Gastroesophageal sphincter (tissue), 3 donors: Measurements from ENCODE around the gene SDK2.

Experiments
- EP300 ChIP-seq: sonication (generic); formaldehyde crosslinking; IDR thresholded peaks from one replicate; pipeline ENCODE4 v1.6.1; 2017; ENCODE audit warnings: antibody characterized with exemption, mild to moderate bottlenecking
- POLR2A ChIP-seq, 2 donors: fragments of 450-650 bp; IDR thresholded peaks; one replicate each; pipeline ENCODE4 v1.6.1; 2017; ENCODE audit warnings: antibody characterized with exemption in 2 of 2, mild to moderate bottlenecking in 2 of 2, moderate library complexity in 1 of 2
- POLR2AphosphoS5 ChIP-seq: sonication (generic); formaldehyde crosslinking; IDR thresholded peaks from one replicate; pipeline ENCODE4 v1.6.1; 2017; ENCODE audit warnings: antibody characterized with exemption
- TF ChIP-seq, protein P1 (sequence below), 4 experiments: fragments of 200-600 bp in 2 of 4; fragments of 450-650 bp in 2 of 4; sonication (generic) in 1 of 4; IDR thresholded peaks; one replicate each; pipeline ENCODE4 v1.5.1; 2017 to 2019; ENCODE audit warnings: antibody characterized with exemption in 4 of 4, mild to moderate bottlenecking in 2 of 4, moderate library complexity in 2 of 4

DNA sequence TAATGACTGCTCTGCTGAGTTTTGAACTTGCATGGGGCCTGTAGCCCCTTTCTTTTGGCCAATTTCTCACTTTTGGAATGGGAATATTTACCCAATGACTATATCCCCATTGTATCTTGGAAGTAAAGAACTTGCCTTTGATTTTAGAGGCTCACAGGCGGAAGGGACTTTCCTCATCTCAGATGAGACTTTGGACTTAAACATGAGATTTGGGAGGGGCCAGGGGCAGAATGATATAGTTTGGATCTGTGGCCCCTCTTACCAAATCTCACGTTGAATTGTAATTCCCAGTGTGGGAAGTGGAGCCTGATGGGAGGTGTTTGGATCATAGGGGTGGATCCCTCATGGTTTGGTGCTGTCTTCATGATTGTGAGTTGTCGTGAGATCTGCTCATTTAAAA lies 42.7 kb upstream of the SDK2 start:
- TF ChIP-seq, protein P1, sequence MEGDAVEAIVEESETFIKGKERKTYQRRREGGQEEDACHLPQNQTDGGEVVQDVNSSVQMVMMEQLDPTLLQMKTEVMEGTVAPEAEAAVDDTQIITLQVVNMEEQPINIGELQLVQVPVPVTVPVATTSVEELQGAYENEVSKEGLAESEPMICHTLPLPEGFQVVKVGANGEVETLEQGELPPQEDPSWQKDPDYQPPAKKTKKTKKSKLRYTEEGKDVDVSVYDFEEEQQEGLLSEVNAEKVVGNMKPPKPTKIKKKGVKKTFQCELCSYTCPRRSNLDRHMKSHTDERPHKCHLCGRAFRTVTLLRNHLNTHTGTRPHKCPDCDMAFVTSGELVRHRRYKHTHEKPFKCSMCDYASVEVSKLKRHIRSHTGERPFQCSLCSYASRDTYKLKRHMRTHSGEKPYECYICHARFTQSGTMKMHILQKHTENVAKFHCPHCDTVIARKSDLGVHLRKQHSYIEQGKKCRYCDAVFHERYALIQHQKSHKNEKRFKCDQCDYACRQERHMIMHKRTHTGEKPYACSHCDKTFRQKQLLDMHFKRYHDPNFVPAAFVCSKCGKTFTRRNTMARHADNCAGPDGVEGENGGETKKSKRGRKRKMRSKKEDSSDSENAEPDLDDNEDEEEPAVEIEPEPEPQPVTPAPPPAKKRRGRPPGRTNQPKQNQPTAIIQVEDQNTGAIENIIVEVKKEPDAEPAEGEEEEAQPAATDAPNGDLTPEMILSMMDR (IDR thresholded peaks at IDR 0.05) = no peak
- no peak for TF ChIP-seq POLR2A (IDR thresholded peaks at IDR 0.05)
- TF ChIP-seq POLR2AphosphoS5 = no peak
- no peak for TF ChIP-seq EP300
